Spleen (tissue), 11 donors: ENCODE data around the gene C11orf91. TPM values are rescaled to one million over a fixed set of nuclear protein-coding genes. Genes with fewer than 3 reads are reported as not detected.

Experiments
- DNase-seq: peaks from one replicate; pipeline ENCODE4 v3.0.0-alpha.2; 2020
- H3K27ac ChIP-seq, 8 donors: fragments of 200-600 bp; sonication (generic) in 7 of 8; 1 replicate in 4 of 8; 2 replicates in 4 of 8; pipeline versions ENCODE4 v1.5.0 to v1.8.0; 2016 to 2021; ENCODE audit warnings: inconsistent platforms in 4 of 8, mild to moderate bottlenecking in 4 of 8, moderate library complexity in 1 of 8
- H3K27me3 ChIP-seq, 7 donors: fragments of 200-600 bp; sonication (generic) in 6 of 7; replicated peaks in 1 of 7; 1 replicate in 4 of 7; 2 replicates in 3 of 7; pipeline versions ENCODE4 v1.5.0 to v1.8.0; 2016 to 2021; ENCODE audit warnings: inconsistent platforms in 3 of 7, mild to moderate bottlenecking in 1 of 7
- H3K36me3 ChIP-seq, 6 donors: fragments of 200-600 bp; sonication (generic) in 5 of 6; 1 replicate in 4 of 6; 2 replicates in 2 of 6; pipeline versions ENCODE4 v1.5.0 to v1.8.0; 2016 to 2021; ENCODE audit warnings: inconsistent platforms in 2 of 6
- H3K4me1 ChIP-seq, 6 donors: fragments of 200-600 bp; sonication (generic) in 5 of 6; 1 replicate in 3 of 6; 2 replicates in 3 of 6; pipeline versions ENCODE4 v1.5.0 to v1.8.0; 2016 to 2021; ENCODE audit warnings: inconsistent platforms in 3 of 6
- H3K4me3 ChIP-seq, 8 donors: fragments of 200-600 bp; sonication (generic) in 7 of 8; 1 replicate in 4 of 8; 2 replicates in 4 of 8; pipeline versions ENCODE4 v1.5.0 to v1.8.0; 2016 to 2021; ENCODE audit warnings: inconsistent platforms in 4 of 8, mild to moderate bottlenecking in 4 of 8, moderate library complexity in 2 of 8
- H3K9me3 ChIP-seq, 8 donors: fragments of 200-600 bp; sonication (generic) in 7 of 8; 1 replicate in 4 of 8; 2 replicates in 4 of 8; pipeline versions ENCODE4 v1.5.0 to v1.8.0; 2016 to 2021; ENCODE audit warnings: inconsistent platforms in 4 of 8
- POLR2A ChIP-seq, 3 donors: fragments of 450-650 bp; IDR thresholded peaks; one replicate each; pipeline ENCODE4 v1.5.1; 2017; ENCODE audit warnings: antibody characterized with exemption in 3 of 3, mild to moderate bottlenecking in 1 of 3
- POLR2AphosphoS5 ChIP-seq, 3 donors: sonication (generic); formaldehyde crosslinking; IDR thresholded peaks; one replicate each; pipeline ENCODE4 v1.5.1; 2017; ENCODE audit warnings: antibody characterized with exemption in 3 of 3
- WGBS, 5 donors: extraction: QIAGEN DNeasy Blood & Tissue Kit in 3 of 5; methylation state at CpG; one replicate each; pipeline versions ENCODE4 v1.1.5 to v1.1.7; 2013 to 2018; 5-methylcytosine and 5-hydroxymethylcytosine counted together
- intact Hi-C: fragments of 100-400 bp; cut with DNase I; formaldehyde crosslinking; loops from one replicate; pipeline ENCODE4 v1.15.0; 2023; ENCODE audit warnings: low total_unique reads
- polyA plus RNA-seq, 3 donors: library from polyadenylated mRNA; stranded (reverse); fragments of 200-250 nt; gene quantifications; one replicate each; pipeline ENCODE4 v1.2.1, GENCODE V29; 2013
- total RNA-seq, 7 donors: library from RNA; depleted of rRNA in 3 of 7; stranded (reverse); fragments of >200 nt in 3 of 7; fragmentation: NEBNext Ultra II Directional in 4 of 7; extraction: Animal tissue kit (Norgen Biotek cat#: 25700) in 4 of 7; gene quantifications; one replicate each; pipeline versions ENCODE4 v1.1.0 to v1.2.1, GENCODE V29; 2016 to 2021
- TF ChIP-seq, protein P1 (sequence below), 11 experiments: fragments of 200-600 bp in 7 of 11; fragments of 450-650 bp in 4 of 11; sonication (generic) in 4 of 11; IDR thresholded peaks in 8 of 11; conservative IDR thresholded peaks in 3 of 11; 1 replicate in 7 of 11; 2 replicates in 4 of 11; pipeline versions ENCODE4 v1.4.0 to v1.8.0; 2016 to 2021; ENCODE audit warnings: antibody characterized with exemption in 11 of 11, inconsistent platforms in 4 of 11, mild to moderate bottlenecking in 1 of 11
- donor health status: healthy with polysubstance abuse.
- donor health status: DM: no; HTN: no; CAD: no; lungs with moderate emphysema.
- donor health status: DM: no; HTN: no; CAD: no.
- donor health status: Bipolar disorder and iron deficiency.
- donor health status: healthy.
- donor health status: DM: no; HTN: no; CAD: no.
- donor health status: DM: yes; HTN: yes; CAD: no.

Gene C11orf91
- total and polyA plus RNA-seq, 10 donors, result 0.85 TPM; not detected in 9

DNA sequence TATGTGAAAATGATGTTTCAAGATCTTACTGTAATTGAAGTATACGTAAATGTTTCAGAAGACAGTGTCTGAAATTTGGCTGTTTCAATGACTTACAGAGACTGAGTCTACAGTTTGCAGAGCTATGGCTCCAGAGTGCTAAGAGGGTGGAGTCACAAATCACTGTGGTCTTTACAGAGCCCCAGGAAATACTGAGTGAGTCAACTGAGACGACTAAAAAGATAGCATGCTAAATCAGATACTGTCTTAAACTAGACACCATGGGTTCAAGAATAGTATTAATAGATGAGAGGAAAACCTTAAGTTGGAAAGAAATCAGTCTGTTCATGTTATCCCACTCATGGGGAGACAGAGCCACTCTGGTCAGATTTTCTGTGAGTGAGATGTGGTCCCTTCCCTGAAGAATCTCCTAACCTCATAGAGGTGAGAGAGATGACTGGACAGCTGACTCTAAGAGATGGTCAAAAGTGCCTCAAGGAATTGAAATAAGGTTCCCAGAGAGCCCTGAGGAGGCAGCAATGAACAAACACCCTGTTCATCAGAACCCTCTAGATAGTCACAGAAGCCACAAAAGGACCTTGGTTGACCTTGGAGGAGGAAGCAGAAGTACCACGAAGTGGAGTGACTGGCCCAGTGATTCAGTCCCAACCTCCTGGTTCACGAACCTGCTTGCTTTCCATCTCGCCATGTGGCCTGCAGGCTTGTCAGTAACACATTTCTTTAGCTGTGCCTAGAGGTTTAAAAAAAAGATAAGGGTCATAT is 30.2 kb downstream of the C11orf91 start:
- no peak for TF ChIP-seq POLR2AphosphoS5 (IDR thresholded peaks at IDR 0.05)
- TF ChIP-seq, protein P1, sequence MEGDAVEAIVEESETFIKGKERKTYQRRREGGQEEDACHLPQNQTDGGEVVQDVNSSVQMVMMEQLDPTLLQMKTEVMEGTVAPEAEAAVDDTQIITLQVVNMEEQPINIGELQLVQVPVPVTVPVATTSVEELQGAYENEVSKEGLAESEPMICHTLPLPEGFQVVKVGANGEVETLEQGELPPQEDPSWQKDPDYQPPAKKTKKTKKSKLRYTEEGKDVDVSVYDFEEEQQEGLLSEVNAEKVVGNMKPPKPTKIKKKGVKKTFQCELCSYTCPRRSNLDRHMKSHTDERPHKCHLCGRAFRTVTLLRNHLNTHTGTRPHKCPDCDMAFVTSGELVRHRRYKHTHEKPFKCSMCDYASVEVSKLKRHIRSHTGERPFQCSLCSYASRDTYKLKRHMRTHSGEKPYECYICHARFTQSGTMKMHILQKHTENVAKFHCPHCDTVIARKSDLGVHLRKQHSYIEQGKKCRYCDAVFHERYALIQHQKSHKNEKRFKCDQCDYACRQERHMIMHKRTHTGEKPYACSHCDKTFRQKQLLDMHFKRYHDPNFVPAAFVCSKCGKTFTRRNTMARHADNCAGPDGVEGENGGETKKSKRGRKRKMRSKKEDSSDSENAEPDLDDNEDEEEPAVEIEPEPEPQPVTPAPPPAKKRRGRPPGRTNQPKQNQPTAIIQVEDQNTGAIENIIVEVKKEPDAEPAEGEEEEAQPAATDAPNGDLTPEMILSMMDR (IDR thresholded peaks at IDR 0.05 in 8 of 11, conservative IDR thresholded peaks at IDR 0.05 in 3 of 11), result no peak
- TF ChIP-seq POLR2A (IDR thresholded peaks at IDR 0.05), result no peak
- no peaks in the 10 kb centered on the region for H3K9me3 ChIP-seq
- no peak overlapping the region for H3K27ac ChIP-seq
- no peaks in the 10 kb centered on the region for H3K4me1 ChIP-seq
- no peak overlapping the region for H3K4me3 ChIP-seq
- DNase-seq, result no peak
- no peaks in the 10 kb centered on the region for H3K36me3 ChIP-seq
- intact Hi-C loops, result no loop called here
- peaks cover 0 to 8% (median 0%) of the 10 kb centered on the region in 7 donors for H3K27me3 ChIP-seq
- 64 to 73% (median 67%) methylated on average over 5 of the region's 5 CpGs for WGBS, 5 donors

DNA sequence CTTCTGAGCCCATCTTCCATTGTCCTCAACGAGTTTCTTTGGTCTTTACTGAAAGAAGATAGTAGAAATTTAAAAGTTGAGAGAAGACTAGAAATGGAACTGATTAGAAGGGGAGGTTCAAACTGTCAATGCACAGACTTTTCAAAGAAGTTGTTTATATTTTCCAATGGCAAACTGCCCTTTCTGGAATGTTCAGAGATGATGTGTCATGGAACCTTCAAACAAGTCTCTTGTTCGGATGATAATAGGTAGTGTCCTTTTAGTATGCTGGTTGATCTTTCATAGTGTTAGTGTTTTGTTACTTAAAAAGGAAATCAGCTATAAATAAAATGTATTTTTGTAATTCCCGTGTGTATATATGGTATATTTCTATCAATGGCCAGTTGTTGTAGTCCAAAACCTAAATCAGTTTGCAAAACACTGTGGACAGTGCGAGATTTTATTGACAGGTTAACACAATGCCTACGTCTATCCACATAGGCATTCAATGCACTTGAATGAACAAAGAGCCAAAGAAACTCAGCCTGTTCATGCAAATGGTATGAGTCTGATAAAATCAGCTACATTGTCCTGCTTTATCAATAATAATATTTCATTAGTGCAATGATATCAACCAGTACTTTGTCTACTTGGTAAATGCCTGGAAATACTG is 30.9 kb downstream of the C11orf91 start:
- H3K36me3 ChIP-seq, result no peaks in the 10 kb centered on the region
- no peaks in the 10 kb centered on the region for H3K4me1 ChIP-seq
- TF ChIP-seq, protein P1 (IDR thresholded peaks at IDR 0.05 in 8 of 11, conservative IDR thresholded peaks at IDR 0.05 in 3 of 11), result no peak
- TF ChIP-seq POLR2A (IDR thresholded peaks at IDR 0.05), result no peak
- no peak for TF ChIP-seq POLR2AphosphoS5 (IDR thresholded peaks at IDR 0.05)
- H3K27me3 ChIP-seq, result peaks cover 0 to 9% (median 0%) of the 10 kb centered on the region in 7 donors
- no peak overlapping the region for H3K4me3 ChIP-seq
- intact Hi-C loops, result no loop called here
- H3K9me3 ChIP-seq, result no peaks in the 10 kb centered on the region
- H3K27ac ChIP-seq, result no peak overlapping the region
- 78 to 91% (median 83%) methylated on average over 5 of the region's 5 CpGs for WGBS, 5 donors
- DNase-seq, result no peak

DNA sequence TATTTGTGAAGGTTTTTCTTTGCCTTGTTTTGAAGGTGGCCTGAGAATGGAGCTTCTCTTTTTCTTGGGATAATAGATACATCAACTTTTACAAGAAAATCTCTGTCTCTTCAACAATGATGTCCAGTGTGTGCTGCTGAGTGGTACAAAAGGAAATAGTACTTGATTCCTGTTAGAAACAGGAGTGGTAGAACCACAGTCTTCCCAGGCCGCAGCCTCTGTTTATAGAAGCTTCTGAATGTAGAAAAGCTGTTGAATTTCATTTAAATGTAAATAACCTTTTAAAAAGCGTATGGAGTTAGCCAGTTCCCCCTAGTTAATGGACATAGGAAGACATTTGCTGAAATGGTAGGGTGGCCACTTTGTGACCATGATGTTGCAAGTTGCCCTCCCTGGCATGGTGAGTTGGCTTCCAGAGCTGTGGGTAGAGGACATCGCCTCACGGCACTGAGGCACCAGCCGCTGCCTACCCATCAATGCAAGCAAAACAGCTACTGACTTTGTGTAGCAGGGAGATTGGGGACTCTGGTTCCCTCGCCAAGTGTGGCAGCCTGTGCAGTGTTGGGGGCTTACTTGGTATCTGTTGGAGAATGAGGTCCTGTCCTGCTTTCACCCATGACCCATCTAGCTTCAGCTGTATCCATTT is 31.6 kb downstream of the C11orf91 start:
- H3K27ac ChIP-seq, result no peak overlapping the region
- no peak for DNase-seq
- H3K27me3 ChIP-seq, result peaks cover 0 to 10% (median 0%) of the 10 kb centered on the region in 7 donors
- H3K9me3 ChIP-seq, result no peaks in the 10 kb centered on the region
- no peak overlapping the region for H3K4me3 ChIP-seq
- no peaks in the 10 kb centered on the region for H3K4me1 ChIP-seq
- WGBS, 5 donors, result 91 to 99% (median 94%) methylated on average over 6 of the region's 6 CpGs
- no peaks in the 10 kb centered on the region for H3K36me3 ChIP-seq
- intact Hi-C loops, result no loop called here
- TF ChIP-seq, protein P1 (IDR thresholded peaks at IDR 0.05 in 8 of 11, conservative IDR thresholded peaks at IDR 0.05 in 3 of 11), result no peak
- TF ChIP-seq POLR2AphosphoS5 (IDR thresholded peaks at IDR 0.05), result no peak
- no peak for TF ChIP-seq POLR2A (IDR thresholded peaks at IDR 0.05)

DNA sequence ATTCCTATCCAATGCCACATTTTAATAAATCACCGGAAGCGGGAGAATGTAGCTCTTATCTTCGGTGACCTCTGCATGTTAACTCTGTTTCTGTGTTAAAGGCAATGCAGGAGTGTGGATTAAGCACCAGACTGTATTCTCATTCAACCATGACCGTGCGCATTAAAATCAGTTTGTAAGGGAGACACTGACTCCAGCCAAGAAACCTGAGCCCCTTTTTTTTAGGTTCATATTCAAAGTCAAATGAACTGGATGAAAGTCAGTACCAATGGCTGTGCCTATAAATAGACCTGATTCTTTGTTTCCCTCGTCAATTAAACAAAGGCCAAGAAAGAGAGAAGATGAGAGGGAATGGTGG is 32.2 kb downstream of the C11orf91 start:
- TF ChIP-seq POLR2AphosphoS5 (IDR thresholded peaks at IDR 0.05) (no peak), POLR2A (IDR thresholded peaks at IDR 0.05) (no peak)
- TF ChIP-seq, protein P1 (IDR thresholded peaks at IDR 0.05 in 8 of 11, conservative IDR thresholded peaks at IDR 0.05 in 3 of 11), result no peak
- WGBS, 5 donors, result 85 to 96% (median 90%) methylated on average over 6 of the region's 6 CpGs
- Histone ChIP-seq H3K4me3 (no peak overlapping the region), H3K27ac (no peak overlapping the region), H3K27me3 (peaks cover 0 to 13% (median 0%) of the 10 kb centered on the region in 7 donors), H3K9me3 (no peaks in the 10 kb centered on the region), H3K36me3 (no peaks in the 10 kb centered on the region), H3K4me1 (no peaks in the 10 kb centered on the region)
- no peak for DNase-seq
- intact Hi-C loops, result no loop called here
